Fibroblast of lung (primary cell): ENCODE results near the gene PREB. TPM values are rescaled to one million over a fixed set of nuclear protein-coding genes. Genes with fewer than 3 reads are reported as not detected.

Experiments
- DNase-seq, 2 donors: peaks; one replicate each; pipeline versions ENCODE4 v3.0.0 to v3.0.0-alpha.2; 2010; ENCODE audit warnings: low read depth in 2 of 2
- H2AFZ ChIP-seq: 2 replicates; pipeline ENCODE4 v1.5.1; 2012; ENCODE audit warnings: low read length, control low read depth, inconsistent platforms
- H3K27ac ChIP-seq: 2 replicates; pipeline ENCODE4 v1.5.1; 2011; ENCODE audit warnings: low read length, control low read depth; ENCODE audit not compliant: insufficient read depth
- H3K27me3 ChIP-seq: 2 replicates; pipeline ENCODE4 v1.5.1; 2011; ENCODE audit warnings: mild to moderate bottlenecking, low read length; ENCODE audit not compliant: control insufficient read depth, insufficient read depth
- H3K36me3 ChIP-seq: 2 replicates; pipeline ENCODE4 v1.5.1; 2011; ENCODE audit warnings: low read length; ENCODE audit not compliant: control insufficient read depth, insufficient read depth
- H3K4me1 ChIP-seq: 2 replicates; pipeline ENCODE4 v1.5.1; 2011; ENCODE audit warnings: low read length; ENCODE audit not compliant: control insufficient read depth, insufficient read depth; ENCODE audit errors: extremely low read depth
- H3K4me2 ChIP-seq: 2 replicates; pipeline ENCODE4 v1.5.1; 2011; ENCODE audit warnings: low read length, control low read depth; ENCODE audit not compliant: insufficient read depth; ENCODE audit errors: extremely low read depth
- H3K4me3 ChIP-seq, 4 experiments: fragments of 200-600 bp in 1 of 4; sonication (generic) in 1 of 4; replicated peaks in 1 of 4; 2 replicates each; pipeline ENCODE4 v1.5.1; 2011 to 2016; ENCODE audit warnings: low read length in 4 of 4, low read depth in 3 of 4, mild to moderate bottlenecking in 3 of 4, control low read depth in 2 of 4, inconsistent platforms in 1 of 4, mixed read lengths in 1 of 4; ENCODE audit not compliant: insufficient read depth in 1 of 4; ENCODE audit errors: control extremely low read depth in 1 of 4
- H3K79me2 ChIP-seq: 2 replicates; pipeline ENCODE4 v1.5.1; 2012; ENCODE audit warnings: mild to moderate bottlenecking, low read length, inconsistent platforms; ENCODE audit not compliant: control insufficient read depth, insufficient read depth
- H3K9ac ChIP-seq: 2 replicates; pipeline ENCODE4 v1.5.1; 2011; ENCODE audit warnings: mild to moderate bottlenecking, low read length, control low read depth; ENCODE audit not compliant: insufficient read depth
- H3K9me3 ChIP-seq: 2 replicates; pipeline ENCODE4 v1.5.1; 2012; ENCODE audit warnings: low read depth, low read length; ENCODE audit not compliant: control insufficient read depth, insufficient read depth
- H4K20me1 ChIP-seq: 2 replicates; pipeline ENCODE4 v1.5.1; 2011; ENCODE audit warnings: low read length; ENCODE audit not compliant: control insufficient read depth, insufficient read depth; ENCODE audit errors: extremely low read depth
- EZH2 ChIP-seq: IDR thresholded peaks from 2 replicates; pipeline ENCODE4 v1.5.1; 2012; ENCODE audit warnings: low read length, control low read depth, mild to moderate bottlenecking; ENCODE audit errors: missing control alignments
- polyA plus RNA-seq, 2 donors: library from polyadenylated mRNA; depleted of rRNA in 1 of 2; stranded (reverse) in 1 of 2; unstranded in 1 of 2; fragments of >200 nt; gene quantifications; 2 replicates each; pipeline ENCODE4 v1.2.1, GENCODE V29; 2011 to 2012; ENCODE audit warnings: missing spikeins in 1 of 2
- total RNA-seq: library from RNA; depleted of rRNA; stranded (reverse); fragments of >200 nt; gene quantifications from 2 replicates; pipeline ENCODE4 v1.2.1, GENCODE V29; 2014
- TF ChIP-seq, protein P1 (sequence below), 2 donors: IDR thresholded peaks in 1 of 2; conservative IDR thresholded peaks in 1 of 2; 1 replicate in 1 of 2; 2 replicates in 1 of 2; pipeline ENCODE4 v1.5.1; 2011 to 2012; ENCODE audit warnings: low read length in 2 of 2, control low read depth in 1 of 2, inconsistent platforms in 1 of 2, low read depth in 1 of 2, mild to moderate bottlenecking in 1 of 2

PREB gene
- total and polyA plus RNA-seq, 2 donors (not counting 1 experiment from before 2014, with no cell fraction given), result 36.0 to 42.9 TPM

DNA sequence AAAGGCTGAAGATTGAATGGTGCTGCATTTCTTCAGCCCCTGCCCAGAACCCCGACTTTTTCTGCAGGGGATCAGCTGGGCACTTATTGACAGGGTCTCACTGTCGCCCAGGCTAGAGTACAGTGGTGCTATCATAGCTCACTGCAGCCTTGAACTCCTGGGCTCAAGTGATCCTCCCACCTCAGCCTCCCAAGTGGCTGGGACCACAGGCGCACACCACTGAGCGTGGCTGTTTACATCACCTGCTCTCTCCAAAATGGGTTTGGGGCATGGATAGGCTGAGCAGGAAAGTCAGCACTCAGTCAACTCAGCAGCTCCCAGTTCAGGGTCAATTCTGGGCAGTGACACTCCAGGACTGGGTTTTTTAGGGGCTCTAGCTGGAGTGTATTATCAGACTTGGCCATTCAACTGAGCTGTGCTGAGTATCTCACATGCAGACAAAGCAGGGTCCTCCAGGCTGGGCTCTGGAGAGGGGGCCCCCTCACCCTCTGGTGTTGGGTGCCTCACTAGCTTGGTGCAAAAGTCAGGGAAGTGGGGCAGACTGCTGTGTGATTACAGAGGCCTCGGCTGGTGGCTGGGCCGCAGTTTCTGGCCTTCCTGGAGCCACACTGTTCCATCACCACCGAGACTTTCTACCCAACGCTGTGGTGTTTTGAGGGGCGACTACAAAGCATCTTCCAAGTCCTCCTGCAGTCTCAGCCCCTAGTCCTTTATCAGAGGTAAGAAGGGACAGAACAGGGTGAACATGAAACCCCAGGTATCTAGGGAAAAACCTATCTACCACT, 6.4 kb downstream of the PREB start:
- Histone ChIP-seq H3K9ac (no peak overlapping the region), H4K20me1 (no peaks in the 10 kb centered on the region), H3K27me3 (peaks cover under 1% of the 10 kb centered on the region), H3K27ac (no peak overlapping the region), H3K4me1 (peaks cover under 1% of the 10 kb centered on the region), H3K4me3 (no peak overlapping the region), H3K36me3 (peaks cover 18% of the 10 kb centered on the region), H3K79me2 (peaks cover 4% of the 10 kb centered on the region), H3K4me2 (no peak overlapping the region), H3K9me3 (no peaks in the 10 kb centered on the region), H2AFZ (no peak overlapping the region)
- TF ChIP-seq, protein P1, sequence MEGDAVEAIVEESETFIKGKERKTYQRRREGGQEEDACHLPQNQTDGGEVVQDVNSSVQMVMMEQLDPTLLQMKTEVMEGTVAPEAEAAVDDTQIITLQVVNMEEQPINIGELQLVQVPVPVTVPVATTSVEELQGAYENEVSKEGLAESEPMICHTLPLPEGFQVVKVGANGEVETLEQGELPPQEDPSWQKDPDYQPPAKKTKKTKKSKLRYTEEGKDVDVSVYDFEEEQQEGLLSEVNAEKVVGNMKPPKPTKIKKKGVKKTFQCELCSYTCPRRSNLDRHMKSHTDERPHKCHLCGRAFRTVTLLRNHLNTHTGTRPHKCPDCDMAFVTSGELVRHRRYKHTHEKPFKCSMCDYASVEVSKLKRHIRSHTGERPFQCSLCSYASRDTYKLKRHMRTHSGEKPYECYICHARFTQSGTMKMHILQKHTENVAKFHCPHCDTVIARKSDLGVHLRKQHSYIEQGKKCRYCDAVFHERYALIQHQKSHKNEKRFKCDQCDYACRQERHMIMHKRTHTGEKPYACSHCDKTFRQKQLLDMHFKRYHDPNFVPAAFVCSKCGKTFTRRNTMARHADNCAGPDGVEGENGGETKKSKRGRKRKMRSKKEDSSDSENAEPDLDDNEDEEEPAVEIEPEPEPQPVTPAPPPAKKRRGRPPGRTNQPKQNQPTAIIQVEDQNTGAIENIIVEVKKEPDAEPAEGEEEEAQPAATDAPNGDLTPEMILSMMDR (conservative IDR thresholded peaks at IDR 0.05 in 1 of 2, IDR thresholded peaks at IDR 0.05 in 1 of 2; ENCODE audit: low read depth in 1 of 2, low read length in 2 of 2), result no peak
- TF ChIP-seq EZH2, result no peak
- DNase-seq, result no peak

DNA sequence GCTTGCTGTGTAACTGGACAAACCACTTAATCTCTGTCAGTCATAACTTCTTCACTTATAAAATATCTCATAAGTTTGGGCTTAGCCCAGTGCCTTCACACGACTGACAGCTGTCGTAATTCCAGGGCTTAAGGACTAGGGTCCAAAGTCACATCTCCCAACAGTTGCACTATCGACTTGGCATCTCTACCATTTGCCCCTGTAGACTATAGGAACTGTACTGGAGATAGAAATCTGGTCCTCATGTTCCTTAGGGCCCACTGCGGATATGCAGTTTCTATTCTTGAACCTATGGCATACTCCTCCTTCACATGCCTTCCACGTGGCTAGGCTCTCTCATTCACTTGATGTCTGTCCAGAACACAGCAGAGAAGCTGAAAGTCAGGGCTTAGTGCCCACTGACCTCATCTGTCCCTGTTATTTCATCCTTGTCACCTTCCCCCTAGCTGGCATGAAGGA, 8.2 kb downstream of the PREB start:
- Histone ChIP-seq H4K20me1 (no peaks in the 10 kb centered on the region), H3K27me3 (peaks cover 14% of the 10 kb centered on the region), H3K4me1 (no peaks in the 10 kb centered on the region), H3K4me2 (no peak overlapping the region), H3K9me3 (no peaks in the 10 kb centered on the region), H3K36me3 (peaks cover 7% of the 10 kb centered on the region), H3K27ac (no peak overlapping the region), H3K79me2 (no peaks in the 10 kb centered on the region), H3K9ac (no peak overlapping the region), H2AFZ (no peak overlapping the region), H3K4me3 (no peak overlapping the region)
- no peak for TF ChIP-seq EZH2
- TF ChIP-seq, protein P1 (conservative IDR thresholded peaks at IDR 0.05 in 1 of 2, IDR thresholded peaks at IDR 0.05 in 1 of 2; ENCODE audit: low read depth in 1 of 2, low read length in 2 of 2), result no peak
- DNase-seq, result no peak

DNA sequence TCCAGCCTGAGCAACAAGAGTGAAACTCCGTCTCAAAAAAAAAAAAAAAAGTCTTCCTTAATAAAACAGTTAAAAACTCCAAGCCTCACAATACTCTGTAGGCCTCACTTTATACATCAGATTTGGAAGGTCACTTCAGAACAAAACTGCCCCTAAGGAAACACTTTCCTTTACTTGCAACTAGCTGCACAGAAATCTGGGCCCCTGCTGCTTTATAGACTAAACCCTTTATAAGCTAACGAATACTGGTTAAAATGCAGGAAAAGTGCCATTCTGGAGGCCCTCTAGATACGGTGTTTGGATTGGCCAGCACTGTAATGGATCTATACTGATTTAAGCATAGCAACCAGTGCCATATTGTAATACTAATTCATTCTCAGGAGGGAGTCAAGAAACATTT, 9.3 kb downstream of the PREB start:
- DNase-seq, result no peak
- Histone ChIP-seq H3K36me3 (peaks cover 2% of the 10 kb centered on the region), H3K4me1 (no peaks in the 10 kb centered on the region), H3K9me3 (no peaks in the 10 kb centered on the region), H3K79me2 (no peaks in the 10 kb centered on the region), H3K9ac (no peak overlapping the region), H3K27ac (no peak overlapping the region), H4K20me1 (no peaks in the 10 kb centered on the region), H3K27me3 (peaks cover 19% of the 10 kb centered on the region), H3K4me3 (no peak overlapping the region), H2AFZ (no peak overlapping the region), H3K4me2 (no peak overlapping the region)
- TF ChIP-seq EZH2, result no peak
- TF ChIP-seq, protein P1 (conservative IDR thresholded peaks at IDR 0.05 in 1 of 2, IDR thresholded peaks at IDR 0.05 in 1 of 2; ENCODE audit: low read depth in 1 of 2, low read length in 2 of 2), result no peak
